GM12878 (cell line): ENCODE data around the gene AP2B1. TPM values are rescaled to one million over a fixed set of nuclear protein-coding genes. Genes with fewer than 3 reads are reported as not detected.

ENCODE experiments used
- ATAC-seq: fragments of 200-7000 bp; cut with Tn5 transposase; 3 replicates; pipeline ENCODE4 v1.9.1; 2020; ENCODE audit warnings: mild to moderate bottlenecking, moderate library complexity
- BruUV-seq: library from RNA; stranded (reverse); fragments of 400-500 nt; replicated peaks from 2 replicates; lab custom pipeline; 2021; lab: Mats Ljungman, UMichigan
- CTCF ChIA-PET: fragments of 300-600 bp; sonication (Branson Sonifier 250); formaldehyde crosslinking; extraction: SDS; loops from one replicate; lab custom pipeline; 2021; ENCODE audit warnings: inconsistent platforms; lab: Yijun Ruan, JAX
- POLR2A ChIA-PET: fragments of 350-600 bp; formaldehyde crosslinking; extraction: SDS; loops from one replicate; lab custom pipeline; 2021; ENCODE audit warnings: inconsistent platforms; lab: Charles Lee
- RAD21 ChIA-PET: fragments of 300-600 bp; sonication (Branson Sonifier 250); formaldehyde crosslinking; loops from one replicate; lab custom pipeline; 2023; ENCODE audit warnings: antibody characterized with exemption; ENCODE audit not compliant: unreplicated experiment; lab: Charles Lee
- SMC1A ChIA-PET: fragments of 300-600 bp; sonication (Branson Sonifier 250); formaldehyde crosslinking; loops from one replicate; lab custom pipeline; 2023; ENCODE audit not compliant: unreplicated experiment, uncharacterized antibody; lab: Charles Lee
- DNase-seq: peaks from one replicate; pipeline ENCODE4 v3.0.0-alpha.2; 2011; ENCODE audit warnings: low read depth, low spot score
- FAIRE-seq: peaks from 3 replicates; lab custom pipeline; 2011; peaks lifted over from hg19 to GRCh38; lab: Jason Lieb, UNC
- H2AFZ ChIP-seq: 2 replicates; pipeline ENCODE4 v1.6.0; 2011; ENCODE audit warnings: low read depth, low read length, control low read depth; ENCODE audit not compliant: control insufficient read depth
- H3K27ac ChIP-seq: 2 replicates; pipeline ENCODE4 v1.5.1; 2011; ENCODE audit warnings: control low read depth; ENCODE audit not compliant: control insufficient read depth, insufficient read depth
- H3K27me3 ChIP-seq, 2 experiments: replicated peaks in 1 of 2; 2 replicates each; pipeline versions ENCODE4 v1.6.0 to v1.6.1; 2011; ENCODE audit warnings: low read length in 1 of 2; ENCODE audit not compliant: control insufficient read depth in 2 of 2, insufficient read depth in 2 of 2
- H3K36me3 ChIP-seq, 2 experiments: 2 replicates each; pipeline ENCODE4 v1.5.1; 2011; ENCODE audit warnings: low read length in 1 of 2; ENCODE audit not compliant: control insufficient read depth in 2 of 2, insufficient read depth in 2 of 2
- H3K4me1 ChIP-seq: 2 replicates; pipeline ENCODE4 v1.6.1; 2011; ENCODE audit warnings: mild to moderate bottlenecking, low read length, moderate library complexity, mixed read lengths; ENCODE audit not compliant: control insufficient read depth, insufficient read depth
- H3K4me2 ChIP-seq: 2 replicates; pipeline ENCODE4 v1.6.0; 2011; ENCODE audit warnings: control low read depth; ENCODE audit not compliant: control insufficient read depth, insufficient read depth
- H3K4me3 ChIP-seq: fragments of 200-600 bp; sonication (generic); 2 replicates; pipeline ENCODE4 v1.5.1; 2016
- H3K79me2 ChIP-seq: 2 replicates; pipeline ENCODE4 v1.6.0; 2011; ENCODE audit warnings: low read length; ENCODE audit not compliant: control insufficient read depth, insufficient read depth
- H3K9ac ChIP-seq: 2 replicates; pipeline ENCODE4 v1.8.0; 2011; ENCODE audit warnings: low read length, control low read depth, mixed read lengths; ENCODE audit not compliant: control insufficient read depth, insufficient read depth
- H3K9me3 ChIP-seq: replicated peaks from 3 replicates; pipeline ENCODE4 v1.5.1; 2011; ENCODE audit warnings: mild to moderate bottlenecking, low read length; ENCODE audit not compliant: control insufficient read depth, insufficient read depth
- H4K20me1 ChIP-seq: 2 replicates; pipeline ENCODE4 v1.6.0; 2011; ENCODE audit not compliant: control insufficient read depth, insufficient read depth
- CREB1 ChIP-seq: IDR thresholded peaks from 2 replicates; pipeline ENCODE4 v1.6.1; 2012; ENCODE audit warnings: low read depth, mild to moderate bottlenecking, inconsistent platforms
- SREBF2 ChIP-seq: IDR thresholded peaks from 2 replicates; pipeline ENCODE4 v1.6.1; 2012; ENCODE audit warnings: mild to moderate bottlenecking, low read length
- TAF1 ChIP-seq: IDR thresholded peaks from 2 replicates; pipeline ENCODE4 v1.6.1; 2011; ENCODE audit warnings: mild to moderate bottlenecking, low read depth, low read length, borderline replicate concordance
- TBL1XR1 ChIP-seq: IDR thresholded peaks from 2 replicates; pipeline ENCODE4 v1.6.1; 2012; ENCODE audit warnings: low read depth, low read length, improper control_type of control experiment
- WGBS: methylation state at CpG from one replicate; pipeline ENCODE4 v1.1.6; 2016; ENCODE audit warnings: low lambda C conversion rate; ENCODE audit not compliant: insufficient replicate concordance, insufficient coverage; ENCODE audit errors: missing lambda C conversion rate; 5-methylcytosine and 5-hydroxymethylcytosine counted together
- in situ Hi-C: fragments of 300-500 bp; cut with MboI; formaldehyde crosslinking; loops from 9 replicates; pipeline ENCODE4 v1.14.3; 2018; ENCODE audit warnings: mixed read lengths
- intact Hi-C: fragments of 100-400 bp; cut with micrococcal nuclease; formaldehyde crosslinking; loops from one replicate; pipeline ENCODE4 v1.14.2; 2022; ENCODE audit not compliant: unreplicated experiment
- polyA plus RNA-seq, 11 experiments: library from polyadenylated mRNA; depleted of rRNA in 4 of 11; unstranded in 6 of 11; stranded (reverse) in 5 of 11; fragments of >200 nt; fragmentation: Nextera tagmentation in 4 of 11; fragmentation: Illumina TruSeq in 1 of 11; extraction: Ambion mirVana in 4 of 11; extraction: Trizol in 1 of 11; gene quantifications; 1 replicate in 1 of 11; 2 replicates in 10 of 11; pipeline versions ENCODE4 v1.2.1 to v1.2.3, GENCODE V29; 2011 to 2016; ENCODE audit warnings: inconsistent platforms in 2 of 11, missing spikeins in 2 of 11, low read depth in 1 of 11
- total RNA-seq, 4 experiments: library from RNA; depleted of rRNA in 3 of 4; stranded (reverse); fragments of >200 nt in 3 of 4; fragmentation: Illumina TruSeq in 1 of 4; extraction: Trizol in 1 of 4; gene quantifications; 2 replicates each; pipeline versions ENCODE4 v1.2.1 to v1.2.3, GENCODE V29; 2013 to 2021
- TF ChIP-seq, protein P1 (sequence below): IDR thresholded peaks from 2 replicates; pipeline ENCODE4 v1.6.1; 2012; ENCODE audit warnings: low read length, inconsistent platforms

Gene AP2B1
- total and polyA plus RNA-seq, 10 of the 15 experiments (the other 5 are each of a cell fraction or from before 2014, with no cell fraction given): 18.6 to 112 (median 53.9) TPM

DNA sequence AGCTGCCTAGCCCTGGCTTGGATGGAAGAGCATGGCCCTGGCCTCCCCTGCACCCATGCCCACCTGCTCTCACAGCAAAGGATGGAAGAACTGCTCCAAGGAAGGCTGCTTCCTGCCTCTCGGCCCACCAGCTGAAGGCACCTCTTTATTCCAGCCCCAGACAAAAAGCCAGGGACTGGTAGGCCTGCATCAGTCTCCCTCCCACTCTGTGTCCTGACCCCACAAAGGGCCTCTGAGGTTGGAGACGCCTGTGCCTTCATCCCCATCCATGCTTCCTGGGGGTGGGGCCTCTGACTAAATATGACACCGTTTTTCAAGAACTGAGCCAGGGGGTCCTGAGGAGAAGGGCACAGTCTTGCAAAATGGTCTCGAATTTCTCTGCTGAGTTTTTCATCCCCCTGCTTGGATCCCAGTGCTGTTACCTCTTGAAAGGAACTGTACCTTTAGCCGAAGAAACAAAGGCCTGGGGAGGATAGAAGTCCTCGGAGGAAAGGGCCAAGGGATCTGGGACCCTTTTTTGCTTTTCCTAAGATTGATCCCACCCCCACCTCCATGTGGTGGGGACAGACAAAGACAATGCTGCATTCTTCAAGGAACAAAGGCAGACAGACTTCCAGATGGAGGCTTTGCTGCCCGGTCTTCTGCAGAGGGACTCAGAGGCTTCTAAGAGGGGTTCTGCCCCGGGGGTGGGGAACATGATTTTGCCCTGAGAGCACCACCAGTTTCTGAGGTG, 178.8 kb downstream of the AP2B1 start:
- no peak for FAIRE-seq
- ChIA-PET RAD21 (interaction anchor here (2.5 to 2.9 kb wide), 2 partner anchors 39 to 43 kb away, joined by 24 to 50 read pairs; partner anchors contain the start of gene TAF15), POLR2A (no interaction called here), SMC1A (interaction anchor here (3.6 kb wide), 1 partner anchor 43 kb away, joined by 33 read pairs; the partner anchor contains the start of gene TAF15), CTCF (interaction anchor here (8.3 kb wide), 1 partner anchor 43 kb away, joined by 220 read pairs; the partner anchor contains the start of gene TAF15)
- Histone ChIP-seq H3K79me2 (no peaks in the 10 kb centered on the region), H3K9ac (no peak overlapping the region), H4K20me1 (no peaks in the 10 kb centered on the region), H3K4me1 (peaks cover 5% of the 10 kb centered on the region), H2AFZ (no peak overlapping the region), H3K36me3 (no peaks in the 10 kb centered on the region), H3K4me2 (no peak overlapping the region), H3K27ac (no peak overlapping the region), H3K4me3 (no peak overlapping the region), H3K27me3 (peaks cover 0 to 6% of the 10 kb centered on the region in 2 experiments), H3K9me3 (no peaks in the 10 kb centered on the region)
- intact Hi-C loops: loop anchor here (2.0 kb wide), 1 partner anchor 43 kb away; the partner anchor contains the start of gene TAF15
- BruUV-seq: no TSS peak
- in situ Hi-C loops: loop anchor here (5.0 kb wide), 1 partner anchor 41 kb away; the partner anchor contains the start of gene TAF15
- no peak for DNase-seq
- 28% methylated on average over 8 of the region's 8 CpGs for WGBS
- TF ChIP-seq CREB1 (no peak), SREBF2 (no peak), TAF1 (no peak), TBL1XR1 (no peak)
- TF ChIP-seq, protein P1, sequence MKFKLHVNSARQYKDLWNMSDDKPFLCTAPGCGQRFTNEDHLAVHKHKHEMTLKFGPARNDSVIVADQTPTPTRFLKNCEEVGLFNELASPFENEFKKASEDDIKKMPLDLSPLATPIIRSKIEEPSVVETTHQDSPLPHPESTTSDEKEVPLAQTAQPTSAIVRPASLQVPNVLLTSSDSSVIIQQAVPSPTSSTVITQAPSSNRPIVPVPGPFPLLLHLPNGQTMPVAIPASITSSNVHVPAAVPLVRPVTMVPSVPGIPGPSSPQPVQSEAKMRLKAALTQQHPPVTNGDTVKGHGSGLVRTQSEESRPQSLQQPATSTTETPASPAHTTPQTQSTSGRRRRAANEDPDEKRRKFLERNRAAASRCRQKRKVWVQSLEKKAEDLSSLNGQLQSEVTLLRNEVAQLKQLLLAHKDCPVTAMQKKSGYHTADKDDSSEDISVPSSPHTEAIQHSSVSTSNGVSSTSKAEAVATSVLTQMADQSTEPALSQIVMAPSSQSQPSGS: no peak
- no peak for ATAC-seq
